ENCODE results near the gene CCNY.

GRCh38 chr10:35420827-35421552 is 84.7 kb downstream of the CCNY start:
- TF ChIP-seq CTCF (IDR thresholded peaks at IDR 0.05) = no peak
- TF ChIP-seq POLR2A (IDR thresholded peaks at IDR 0.05) = no peak
- no peak for TF ChIP-seq POLR2AphosphoS5 (IDR thresholded peaks at IDR 0.05)

Data from suprapubic skin (tissue), 4 donors.